ENCODE results near the gene TRMT2A. TPM values are rescaled to one million over a fixed set of nuclear protein-coding genes. Genes with fewer than 3 reads are reported as not detected.

The TRMT2A gene
- total RNA-seq, 1 donor = 28.7 TPM

- TF ChIP-seq CTCF (IDR thresholded peaks at IDR 0.05; ENCODE audit: insufficient read depth, low read length) = no peak
- no peak overlapping the region for H3K4me3 ChIP-seq (ENCODE audit: low read depth, low read length)
- no peak for DNase-seq (ENCODE audit: low read depth)
Measured at GRCh38 chr22:20093418-20094196, 23.4 kb downstream of the TRMT2A start.

DNA sequence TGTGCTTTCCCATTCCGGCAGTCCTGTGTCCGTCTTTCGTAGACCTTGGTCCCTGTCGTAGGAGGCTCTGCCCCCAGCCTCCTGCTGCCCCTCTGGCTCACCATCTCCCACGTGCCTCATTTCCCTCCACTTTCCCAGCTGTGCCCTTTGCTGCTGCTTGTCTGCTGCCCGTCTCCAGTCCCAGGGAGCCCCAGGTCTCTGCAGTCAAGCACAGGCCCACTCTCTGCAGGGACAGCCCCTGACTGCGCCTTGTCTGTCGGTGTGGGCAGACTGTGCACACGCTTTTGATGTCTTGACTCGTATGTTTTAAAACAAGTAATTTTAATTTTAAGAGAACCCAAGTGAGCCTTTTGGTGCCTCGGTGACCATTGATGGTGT lies 24.6 kb downstream of the TRMT2A start:
- no peak overlapping the region for H3K4me3 ChIP-seq (ENCODE audit: low read depth, low read length)
- TF ChIP-seq CTCF (IDR thresholded peaks at IDR 0.05; ENCODE audit: insufficient read depth, low read length) = no peak
- DNase-seq (ENCODE audit: low read depth) = no peak

- no peak for TF ChIP-seq CTCF (IDR thresholded peaks at IDR 0.05; ENCODE audit: insufficient read depth, low read length)
- DNase-seq (ENCODE audit: low read depth) = no peak
- no peak overlapping the region for H3K4me3 ChIP-seq (ENCODE audit: low read depth, low read length)
Measured at GRCh38 chr22:20091690-20092476, 25.1 kb downstream of the TRMT2A start.

GRCh38 chr22:20090730-20091240 lies 26.2 kb downstream of the TRMT2A start:
- no peak for TF ChIP-seq CTCF (IDR thresholded peaks at IDR 0.05; ENCODE audit: insufficient read depth, low read length)
- DNase-seq (ENCODE audit: low read depth) = no peak
- H3K4me3 ChIP-seq (ENCODE audit: low read depth, low read length) = no peak overlapping the region

DNA sequence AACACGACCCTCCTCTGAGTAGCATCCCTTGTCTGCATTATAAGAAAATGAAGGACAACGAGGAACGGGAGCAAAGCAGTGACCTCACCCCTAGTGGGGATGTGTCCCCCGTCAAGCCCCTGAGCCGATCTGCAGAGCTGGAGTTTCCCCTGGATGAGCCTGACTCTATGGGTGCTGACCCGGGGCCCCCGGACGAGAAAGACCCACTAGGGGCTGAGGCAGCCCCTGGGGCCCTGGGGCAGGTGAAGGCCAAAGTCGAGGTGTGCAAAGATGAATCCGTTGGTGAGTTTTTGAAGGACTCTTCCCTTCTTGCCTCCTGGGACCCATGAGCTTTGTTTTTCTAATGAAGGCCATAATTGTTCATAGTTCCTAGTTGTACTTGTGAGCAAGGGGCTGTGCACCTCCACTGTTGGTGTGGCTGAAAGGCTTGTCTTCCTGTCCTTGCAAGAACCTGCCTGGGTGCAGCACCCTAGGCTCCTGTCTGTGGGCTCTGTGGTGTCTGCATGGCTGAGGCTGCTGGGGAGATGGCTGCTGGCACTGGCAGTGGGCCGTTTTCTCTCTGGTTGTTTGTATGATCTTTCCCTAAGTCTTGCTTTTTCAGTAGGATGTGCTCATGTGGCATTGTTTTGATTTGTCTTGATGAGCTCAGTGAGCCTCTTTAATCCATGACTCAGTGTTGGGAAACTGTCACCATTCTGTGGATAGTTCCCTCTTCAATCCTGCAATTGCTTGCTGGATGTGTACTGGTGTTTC lies 26.9 kb downstream of the TRMT2A start:
- TF ChIP-seq CTCF (IDR thresholded peaks at IDR 0.05; ENCODE audit: insufficient read depth, low read length) = no peak
- DNase-seq (ENCODE audit: low read depth) = no peak
- no peak overlapping the region for H3K4me3 ChIP-seq (ENCODE audit: low read depth, low read length)

DNA sequence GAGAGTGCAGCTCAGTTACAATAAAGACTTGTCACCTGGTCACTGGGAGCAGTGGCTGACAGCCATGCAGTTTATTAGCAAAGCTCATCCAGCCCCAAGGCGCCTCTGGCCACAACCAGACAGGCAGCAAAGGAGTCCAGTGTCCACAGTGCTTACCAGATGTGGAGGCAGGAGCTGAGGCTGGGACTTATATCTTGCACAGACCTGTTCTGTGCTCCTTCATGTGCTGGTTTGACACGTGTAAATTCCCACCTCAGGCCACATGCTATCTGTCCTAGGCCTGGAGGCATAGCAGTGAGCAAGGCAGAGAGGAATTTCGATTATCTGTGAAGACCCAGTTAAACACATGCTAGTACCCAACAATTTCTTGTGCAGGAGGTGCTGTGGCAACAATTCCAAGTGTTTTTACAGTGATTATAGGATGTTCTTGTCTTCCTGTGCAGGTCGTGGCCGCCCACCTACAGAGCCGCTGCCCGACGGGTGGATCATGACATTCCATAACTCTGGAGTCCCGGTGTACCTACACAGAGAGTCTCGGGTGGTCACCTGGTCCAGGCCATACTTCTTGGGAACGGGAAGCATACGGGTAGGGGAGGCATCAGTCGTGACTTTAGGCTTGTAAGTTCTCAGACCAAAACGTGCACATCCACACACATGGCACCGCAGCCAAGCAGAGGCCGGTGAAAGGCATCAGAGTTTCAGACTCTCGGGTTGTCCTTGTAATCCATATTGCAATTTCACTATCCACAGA lies 27.6 kb downstream of the TRMT2A start:
- H3K4me3 ChIP-seq (ENCODE audit: low read depth, low read length) = no peak overlapping the region
- TF ChIP-seq CTCF (IDR thresholded peaks at IDR 0.05; ENCODE audit: insufficient read depth, low read length) = no peak
- DNase-seq (ENCODE audit: low read depth) = no peak
